Measurements from ENCODE around the gene SLC4A2.

SLC4A2 gene

DNA sequence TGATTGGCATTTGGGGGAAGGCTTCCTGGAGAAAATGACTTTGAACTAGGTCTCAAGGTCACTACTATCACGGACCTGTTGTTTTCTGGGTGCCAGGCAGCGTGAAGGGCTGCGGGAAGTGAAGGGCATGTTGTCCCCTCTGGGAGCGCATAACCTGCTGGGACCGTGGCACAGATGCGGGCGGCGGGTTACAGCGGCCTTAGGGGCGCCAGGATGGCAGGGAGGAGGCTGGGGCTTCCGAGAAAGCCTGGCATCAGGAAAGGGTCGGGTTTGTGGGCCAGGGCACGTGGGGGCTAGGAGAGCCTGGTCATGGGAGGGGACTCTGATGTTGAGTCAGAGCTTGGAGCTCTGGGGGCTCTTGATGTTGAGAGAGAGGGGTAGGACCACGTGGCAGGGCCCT, 6.1 kb downstream of the SLC4A2 start:
- no peak for DNase-seq

GRCh38 chr7:151066273-151066974, 7.0 kb downstream of the SLC4A2 start:
- DNase-seq, result no peak

GRCh38 chr7:151068069-151068773, 8.8 kb downstream of the SLC4A2 start:
- no peak for DNase-seq

GRCh38 chr7:151069841-151070573, 10.6 kb downstream of the SLC4A2 start:
- no peak for DNase-seq

GRCh38 chr7:151070574-151070960, 11.2 kb downstream of the SLC4A2 start:
- DNase-seq, result no peak

DNA sequence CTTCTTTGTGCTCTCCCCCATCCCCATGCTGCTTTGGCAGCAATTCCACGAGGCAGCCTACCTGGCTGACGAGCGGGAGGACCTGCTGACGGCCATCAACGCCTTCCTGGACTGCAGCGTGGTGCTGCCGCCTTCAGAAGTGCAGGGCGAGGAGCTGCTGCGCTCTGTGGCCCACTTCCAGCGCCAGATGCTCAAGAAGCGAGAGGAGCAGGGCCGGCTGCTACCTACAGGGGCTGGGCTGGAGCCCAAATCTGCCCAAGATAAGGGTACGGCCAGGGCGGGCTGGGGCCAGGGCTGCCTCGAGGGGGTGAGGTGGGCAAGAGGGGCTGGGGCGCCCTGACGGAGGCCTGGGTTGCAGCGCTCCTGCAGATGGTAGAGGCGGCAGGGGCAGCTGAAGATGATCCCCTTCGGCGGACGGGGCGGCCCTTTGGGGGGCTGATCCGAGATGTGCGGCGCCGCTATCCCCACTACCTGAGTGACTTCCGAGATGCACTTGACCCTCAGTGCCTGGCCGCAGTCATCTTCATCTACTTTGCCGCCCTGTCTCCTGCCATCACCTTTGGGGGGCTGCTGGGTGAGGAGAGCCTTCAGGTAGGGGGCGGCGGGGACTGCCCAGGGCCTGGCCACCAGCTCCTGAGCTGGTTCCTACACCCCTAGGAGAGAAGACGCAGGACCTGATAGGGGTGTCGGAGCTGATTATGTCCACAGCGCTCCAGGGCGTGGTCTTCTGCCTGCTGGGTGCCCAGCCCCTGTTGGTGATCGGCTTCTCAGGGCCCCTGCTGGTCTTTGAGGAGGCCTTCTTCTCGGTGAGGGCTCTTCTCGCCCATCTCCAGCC, 11.9 kb downstream of the SLC4A2 start:
- no peak for DNase-seq

- no peak for DNase-seq
These were observed 14.6 kb downstream of the SLC4A2 start for GRCh38 chr7:151073990-151074389.

GRCh38 chr7:151074817-151075661, 15.7 kb downstream of the SLC4A2 start:
- no peak for DNase-seq

DNA sequence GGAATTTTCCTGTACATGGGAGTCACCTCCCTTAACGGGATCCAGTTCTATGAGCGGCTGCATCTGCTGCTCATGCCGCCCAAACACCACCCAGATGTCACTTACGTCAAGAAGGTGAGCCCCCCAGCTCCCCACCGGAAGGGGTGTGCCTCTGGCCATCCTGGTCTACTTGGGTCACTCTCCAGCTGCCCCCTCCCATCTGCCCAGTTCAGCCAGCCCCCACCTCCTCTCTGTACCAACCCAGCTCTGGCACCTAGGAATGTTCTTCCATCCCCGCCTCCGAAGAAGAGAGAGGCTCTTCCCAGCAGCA, 16.2 kb downstream of the SLC4A2 start:
- no peak for DNase-seq

DNA sequence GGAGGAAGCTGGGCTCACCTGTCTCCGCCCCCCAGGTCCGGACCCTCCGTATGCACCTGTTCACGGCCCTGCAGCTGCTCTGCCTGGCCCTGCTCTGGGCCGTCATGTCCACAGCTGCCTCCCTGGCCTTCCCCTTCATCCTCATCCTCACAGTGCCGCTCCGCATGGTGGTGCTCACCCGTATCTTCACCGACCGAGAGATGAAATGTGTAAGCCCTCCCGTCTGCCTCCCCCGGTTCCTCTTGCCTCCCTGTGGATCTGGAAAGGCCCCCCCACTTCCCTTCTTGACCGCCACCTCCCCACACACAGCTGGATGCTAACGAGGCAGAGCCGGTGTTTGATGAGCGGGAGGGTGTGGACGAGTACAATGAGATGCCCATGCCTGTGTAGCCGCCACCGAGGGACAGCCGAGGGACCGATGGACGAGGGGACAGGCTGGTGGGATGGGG, 16.6 kb downstream of the SLC4A2 start:
- DNase-seq, result no peak

DNA sequence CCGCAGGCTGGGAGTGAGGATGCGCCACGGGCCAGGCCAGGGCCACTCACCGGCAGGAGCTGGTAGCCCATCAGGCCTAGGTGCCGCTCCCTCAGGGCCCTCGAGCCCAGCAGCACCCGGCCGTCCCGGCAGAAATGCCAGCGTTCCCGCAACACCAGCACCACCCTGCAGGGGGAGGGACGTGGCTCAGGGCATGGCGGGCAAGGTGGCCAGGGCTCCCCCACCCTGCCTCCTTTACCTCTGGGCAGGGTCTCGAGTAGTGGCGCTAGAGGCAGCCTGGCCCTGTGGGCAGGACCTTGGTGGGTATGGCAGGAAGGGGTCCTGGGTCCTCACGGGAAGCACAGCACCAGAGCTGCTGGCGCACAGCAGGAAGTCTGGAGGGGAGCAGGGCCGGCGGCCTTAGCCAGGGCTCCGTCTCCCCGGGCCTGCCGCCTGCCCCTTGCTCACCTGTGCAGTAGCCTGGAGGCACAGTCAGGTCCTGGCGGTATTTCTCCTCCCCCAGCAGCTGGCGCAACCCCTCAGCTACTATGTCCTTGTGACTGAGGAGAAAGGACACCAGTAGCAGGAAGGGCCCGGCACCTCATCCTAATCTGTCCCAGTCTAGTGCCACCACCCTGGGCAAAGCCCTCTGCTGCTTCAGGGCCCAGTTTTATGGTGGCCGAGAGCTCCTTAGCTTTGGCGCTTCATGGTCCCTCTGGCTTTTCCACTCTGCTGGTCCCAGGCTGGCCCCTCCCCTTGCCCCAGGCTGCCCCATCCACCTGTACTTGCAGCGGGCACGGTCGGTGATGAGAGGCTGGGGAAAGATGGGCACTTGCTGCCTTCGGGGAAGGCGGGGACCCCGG, 17.7 kb downstream of the SLC4A2 start:
- DNase-seq, result no peak

GRCh38 chr7:151077705-151078232, 18.4 kb downstream of the SLC4A2 start:
- no peak for DNase-seq

DNA sequence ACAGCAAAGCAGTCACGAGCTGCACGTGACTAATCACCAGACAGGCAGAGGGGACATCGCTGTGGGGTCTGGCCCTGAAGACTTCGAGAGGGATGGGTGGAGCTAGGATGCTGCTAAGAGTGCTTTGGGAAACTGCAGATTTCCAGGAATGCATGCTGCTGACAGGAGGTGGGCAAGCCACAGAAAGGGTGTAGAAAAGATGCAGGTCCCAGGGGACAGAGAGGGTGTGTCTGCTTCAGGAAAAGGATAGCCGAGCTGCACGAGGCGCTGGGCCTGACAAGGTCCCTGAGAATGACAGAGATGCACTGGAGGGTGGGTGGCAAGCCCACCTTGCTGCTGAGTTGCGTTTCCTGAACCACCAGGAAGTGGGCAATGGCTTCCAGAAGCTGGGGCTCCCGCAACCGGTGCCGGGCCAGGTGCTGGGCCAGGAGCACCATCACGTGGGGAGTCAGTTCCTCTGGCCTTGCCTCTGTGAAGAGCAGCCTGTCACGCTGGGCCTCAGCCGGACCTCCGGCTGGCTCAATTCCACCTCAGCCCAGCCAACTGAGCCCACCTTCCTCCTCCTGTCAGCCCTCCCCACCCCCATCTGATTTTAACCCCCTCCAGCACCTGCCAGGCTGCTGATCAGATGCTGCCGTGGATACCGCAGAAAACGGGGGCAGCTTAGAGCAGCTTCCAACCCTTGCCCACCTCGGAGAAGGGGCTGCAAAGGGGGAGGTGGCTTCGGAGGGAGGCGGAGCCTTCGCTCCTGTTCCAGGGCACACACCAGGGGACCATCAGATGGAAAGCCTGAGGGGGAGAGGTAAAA, 19.0 kb downstream of the SLC4A2 start:
- no peak for DNase-seq

DNA sequence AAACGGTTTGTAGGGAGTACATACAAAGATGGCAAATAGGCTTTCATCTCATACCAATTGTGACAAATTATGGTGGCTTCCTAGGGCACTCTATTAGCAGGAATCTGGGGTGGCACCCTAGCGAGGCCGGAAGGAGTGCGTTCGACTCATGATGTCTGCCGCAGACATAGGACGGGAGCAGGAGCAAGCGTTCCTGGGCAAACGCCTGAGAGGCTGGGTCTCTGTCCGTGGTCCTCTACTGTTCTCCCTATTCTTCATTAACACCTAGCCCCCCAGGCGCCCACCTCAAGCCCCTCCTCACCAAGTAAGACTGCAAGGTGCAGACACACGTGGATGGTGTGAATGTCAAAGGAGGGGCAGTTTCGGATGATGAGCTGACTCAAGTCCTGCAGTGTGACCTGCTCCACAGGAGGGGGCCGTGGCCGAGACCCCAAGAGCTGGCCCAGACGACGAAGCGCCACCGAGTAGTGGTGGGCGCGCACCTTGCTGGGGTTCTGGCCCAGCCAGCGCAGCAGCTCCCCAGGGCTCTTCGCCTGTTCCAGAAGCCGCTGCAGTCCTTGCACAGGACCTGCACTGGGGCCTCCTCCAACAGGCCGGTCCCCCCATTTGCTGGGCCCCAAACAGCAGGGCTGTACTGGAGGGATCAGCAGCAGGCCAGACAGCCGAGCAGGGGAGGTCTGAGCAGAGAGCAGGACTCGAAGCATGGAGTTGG, 20.0 kb downstream of the SLC4A2 start:
- no peak for DNase-seq

- no peak for DNase-seq
These were observed 20.7 kb downstream of the SLC4A2 start for GRCh38 chr7:151080067-151080521.

GRCh38 chr7:151080522-151081169, 21.3 kb downstream of the SLC4A2 start, which contains the start of gene FASTK:
TSS of gene FASTK (minus strand) at chr7:151080809. CDS start at chr7:151080766, 43 bp downstream.
- DNase-seq, result peak; percentile 82

- no peak for DNase-seq
These were observed 22.0 kb downstream of the SLC4A2 start for GRCh38 chr7:151081170-151082101.

All from T-helper 9 cell (primary cell).